Measurements from ENCODE around the gene PCDHGC5. TPM values are rescaled to one million over a fixed set of nuclear protein-coding genes. Genes with fewer than 3 reads are reported as not detected.

The PCDHGC5 gene
- total RNA-seq, 1 donor from 2014 or later = 1.4 TPM

DNA sequence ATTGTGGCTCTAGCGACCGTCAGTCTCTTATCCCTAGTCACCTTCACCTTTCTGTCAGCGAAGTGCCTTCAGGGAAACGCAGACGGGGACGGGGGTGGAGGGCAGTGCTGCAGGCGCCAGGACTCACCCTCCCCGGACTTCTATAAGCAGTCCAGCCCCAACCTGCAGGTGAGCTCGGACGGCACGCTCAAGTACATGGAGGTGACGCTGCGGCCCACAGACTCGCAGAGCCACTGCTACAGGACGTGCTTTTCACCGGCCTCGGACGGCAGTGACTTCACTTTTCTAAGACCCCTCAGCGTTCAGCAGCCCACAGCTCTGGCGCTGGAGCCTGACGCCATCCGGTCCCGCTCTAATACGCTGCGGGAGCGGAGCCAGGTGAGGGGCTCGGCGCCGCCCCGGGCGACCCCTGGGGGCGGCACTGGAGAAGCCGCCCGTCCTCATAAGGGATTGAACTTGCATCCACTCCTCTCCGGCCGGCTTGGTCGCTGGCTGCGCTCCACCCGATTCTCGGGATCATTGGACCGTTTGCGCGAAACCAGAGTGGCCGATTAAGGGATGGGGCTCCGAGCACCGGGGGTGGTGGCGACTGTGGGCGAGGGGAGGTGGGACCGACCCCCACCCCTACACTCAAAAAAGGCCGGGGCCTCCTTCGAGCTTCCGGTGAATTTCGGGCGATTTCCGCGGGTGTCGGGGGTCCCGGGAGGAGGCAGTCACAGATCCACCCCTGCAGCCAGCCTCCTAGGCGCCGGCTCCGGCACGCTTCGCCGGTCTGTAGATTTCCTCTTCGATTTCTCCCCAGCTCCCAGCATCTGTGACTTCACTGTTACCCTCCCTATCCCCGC lies 2.7 kb downstream of the PCDHGC5 start:
- DNase-seq = no peak

DNA sequence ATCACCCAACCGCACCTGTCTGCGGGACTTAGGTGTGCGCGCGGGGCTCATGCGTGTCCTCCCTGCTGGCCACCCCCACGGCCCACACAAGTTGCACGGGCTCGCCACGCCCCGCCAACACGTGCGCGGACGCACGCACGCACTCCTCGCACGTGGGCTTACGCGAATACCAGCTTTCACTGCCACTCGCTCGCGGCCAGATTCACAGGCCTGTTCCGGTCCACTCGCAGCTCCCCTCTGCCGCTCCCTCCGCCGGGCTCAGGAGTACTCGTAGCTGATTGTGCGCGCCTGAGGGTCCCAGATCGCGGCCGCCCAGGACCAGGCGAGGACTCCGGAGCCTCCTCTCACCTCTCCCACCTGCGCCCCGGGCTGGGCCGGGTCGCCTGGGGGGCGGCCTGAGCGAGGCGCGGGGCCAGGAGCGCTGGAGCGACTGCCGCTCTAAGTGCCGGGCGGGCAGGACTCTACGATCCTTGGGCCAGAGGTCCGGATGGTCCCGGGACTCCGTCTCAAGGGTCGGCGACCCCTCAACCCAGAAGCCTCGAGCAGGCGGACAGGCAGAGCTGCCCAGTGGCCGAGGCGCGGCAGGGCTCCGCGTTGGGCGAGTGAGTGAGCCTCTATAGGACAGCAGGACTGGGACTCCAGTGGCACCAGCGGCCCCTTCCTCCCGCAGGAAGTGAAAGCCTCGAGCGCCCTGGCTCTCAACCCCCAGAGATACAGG lies 3.4 kb downstream of the PCDHGC5 start:
- ATAC-seq (peak; percentile 45), DNase-seq (no peak)
- Histone ChIP-seq H3K27ac (no peak overlapping the region), H3K4me1 (peaks cover 31% of the 10 kb centered on the region), H3K9me3 (no peaks in the 10 kb centered on the region), H3K27me3 (peaks cover 12% of the 10 kb centered on the region), H3K4me3 (peak overlapping the region; percentile 4), H3K36me3 (no peaks in the 10 kb centered on the region)
- intact Hi-C loops (cut with DNase I) = no loop called here
- TF ChIP-seq, protein P1, sequence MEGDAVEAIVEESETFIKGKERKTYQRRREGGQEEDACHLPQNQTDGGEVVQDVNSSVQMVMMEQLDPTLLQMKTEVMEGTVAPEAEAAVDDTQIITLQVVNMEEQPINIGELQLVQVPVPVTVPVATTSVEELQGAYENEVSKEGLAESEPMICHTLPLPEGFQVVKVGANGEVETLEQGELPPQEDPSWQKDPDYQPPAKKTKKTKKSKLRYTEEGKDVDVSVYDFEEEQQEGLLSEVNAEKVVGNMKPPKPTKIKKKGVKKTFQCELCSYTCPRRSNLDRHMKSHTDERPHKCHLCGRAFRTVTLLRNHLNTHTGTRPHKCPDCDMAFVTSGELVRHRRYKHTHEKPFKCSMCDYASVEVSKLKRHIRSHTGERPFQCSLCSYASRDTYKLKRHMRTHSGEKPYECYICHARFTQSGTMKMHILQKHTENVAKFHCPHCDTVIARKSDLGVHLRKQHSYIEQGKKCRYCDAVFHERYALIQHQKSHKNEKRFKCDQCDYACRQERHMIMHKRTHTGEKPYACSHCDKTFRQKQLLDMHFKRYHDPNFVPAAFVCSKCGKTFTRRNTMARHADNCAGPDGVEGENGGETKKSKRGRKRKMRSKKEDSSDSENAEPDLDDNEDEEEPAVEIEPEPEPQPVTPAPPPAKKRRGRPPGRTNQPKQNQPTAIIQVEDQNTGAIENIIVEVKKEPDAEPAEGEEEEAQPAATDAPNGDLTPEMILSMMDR (IDR thresholded peaks at IDR 0.05) = no peak

More for the DNA sequence above, 2.7 kb downstream of the PCDHGC5 start:
- Histone ChIP-seq H3K4me3 (peak overlapping the region; percentile 4), H3K27ac (no peak overlapping the region), H3K36me3 (peaks cover 1% of the 10 kb centered on the region), H3K4me1 (peaks cover 31% of the 10 kb centered on the region), H3K9me3 (no peaks in the 10 kb centered on the region), H3K27me3 (peaks cover 12% of the 10 kb centered on the region)
- TF ChIP-seq, protein P1 (IDR thresholded peaks at IDR 0.05) = no peak
- intact Hi-C loops (cut with DNase I) = no loop called here
- ATAC-seq = no peak

DNA sequence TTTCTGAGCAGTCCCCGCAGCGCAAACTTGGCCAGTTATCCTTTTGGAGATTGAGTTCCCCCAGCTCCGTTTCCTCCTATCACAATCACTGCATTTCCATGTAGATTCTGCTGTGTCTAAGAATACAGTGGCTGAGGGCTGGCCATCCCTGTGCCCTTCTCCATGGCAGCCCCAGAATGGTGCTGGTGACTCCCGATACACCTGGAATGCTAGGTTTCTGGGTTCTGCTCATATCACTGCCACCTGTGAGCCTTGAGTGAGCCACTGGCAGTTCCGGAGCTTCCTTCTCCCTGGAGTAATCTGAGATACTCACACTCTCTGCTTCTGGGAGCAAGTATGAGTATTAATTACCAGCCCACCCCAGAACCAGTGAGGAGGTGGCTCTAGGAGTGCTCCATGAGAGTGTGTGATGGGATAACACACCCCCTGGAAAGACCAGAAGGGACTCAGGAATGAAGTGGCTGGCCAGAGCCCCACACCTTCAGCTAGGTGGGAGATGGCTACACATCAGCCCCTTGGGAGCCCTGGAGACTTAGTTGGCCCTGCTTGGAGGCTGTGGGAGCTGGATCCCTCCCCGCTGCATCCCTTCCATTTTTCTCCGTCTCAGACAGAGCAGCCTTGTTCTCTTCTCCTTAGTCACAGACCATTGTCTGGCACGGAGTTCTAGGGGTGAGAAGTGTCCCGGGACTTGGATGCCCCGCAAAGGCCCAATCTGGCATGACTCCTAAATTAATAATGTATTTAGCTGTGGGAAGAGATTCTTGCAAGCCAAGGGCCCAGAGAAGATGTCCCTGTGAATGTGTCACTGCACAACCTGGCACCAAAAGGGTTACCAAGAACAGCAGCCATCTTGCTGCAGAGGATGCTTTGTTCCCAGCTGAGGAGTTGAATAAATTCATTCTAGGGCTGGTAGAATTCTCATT lies 4.9 kb downstream of the PCDHGC5 start:
- intact Hi-C loops (cut with DNase I) = no loop called here
- H3K9me3 ChIP-seq = no peaks in the 10 kb centered on the region
- peaks cover 31% of the 10 kb centered on the region for H3K4me1 ChIP-seq
- TF ChIP-seq, protein P1 (IDR thresholded peaks at IDR 0.05) = no peak
- H3K27me3 ChIP-seq = peaks cover 12% of the 10 kb centered on the region
- ATAC-seq = no peak
- DNase-seq = no peak
- peaks cover 6% of the 10 kb centered on the region for H3K36me3 ChIP-seq
- peak overlapping the region; percentile 17 for H3K27ac ChIP-seq
- H3K4me3 ChIP-seq = no peak overlapping the region

DNA sequence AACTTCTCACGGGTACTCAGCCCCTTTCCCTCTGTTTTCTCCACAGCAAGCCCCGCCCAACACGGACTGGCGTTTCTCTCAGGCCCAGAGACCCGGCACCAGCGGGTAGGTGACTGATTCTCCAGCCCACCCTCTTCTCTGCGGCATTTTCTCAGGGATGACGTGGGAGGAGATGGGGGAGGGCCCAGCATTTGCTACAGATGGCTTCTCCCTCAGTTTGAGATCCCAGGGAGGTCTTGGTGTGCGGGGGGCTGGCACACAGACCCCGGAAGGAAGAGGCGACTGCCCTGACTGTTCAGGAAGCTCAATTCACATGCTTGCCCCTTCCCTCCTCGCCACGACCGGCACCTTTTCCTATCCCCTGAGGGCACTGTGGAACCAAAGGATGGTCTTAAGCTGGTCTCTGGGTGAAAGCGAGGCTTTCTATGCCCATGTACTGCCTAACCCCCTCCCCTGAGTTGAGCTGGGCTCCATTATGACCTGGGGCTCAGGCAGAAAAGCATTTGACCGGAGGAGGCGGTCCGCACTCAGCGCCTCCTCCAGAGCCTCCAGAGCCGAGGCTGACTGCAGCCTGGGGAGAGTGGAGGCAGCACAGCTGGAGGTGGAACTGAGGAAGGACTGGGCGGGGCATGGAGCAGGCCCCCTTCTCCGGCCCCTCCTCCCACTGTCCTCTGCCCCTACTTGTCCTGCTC lies 6.0 kb downstream of the PCDHGC5 start:
- intact Hi-C loops (cut with DNase I) = no loop called here
- TF ChIP-seq, protein P1 (IDR thresholded peaks at IDR 0.05) = no peak
- ATAC-seq (no peak), DNase-seq (no peak)
- H3K36me3 ChIP-seq = peaks cover 6% of the 10 kb centered on the region
- no peak overlapping the region for H3K27ac ChIP-seq
- peaks cover 31% of the 10 kb centered on the region for H3K4me1 ChIP-seq
- no peak overlapping the region for H3K4me3 ChIP-seq
- H3K9me3 ChIP-seq = no peaks in the 10 kb centered on the region
- peaks cover 12% of the 10 kb centered on the region for H3K27me3 ChIP-seq

DNA sequence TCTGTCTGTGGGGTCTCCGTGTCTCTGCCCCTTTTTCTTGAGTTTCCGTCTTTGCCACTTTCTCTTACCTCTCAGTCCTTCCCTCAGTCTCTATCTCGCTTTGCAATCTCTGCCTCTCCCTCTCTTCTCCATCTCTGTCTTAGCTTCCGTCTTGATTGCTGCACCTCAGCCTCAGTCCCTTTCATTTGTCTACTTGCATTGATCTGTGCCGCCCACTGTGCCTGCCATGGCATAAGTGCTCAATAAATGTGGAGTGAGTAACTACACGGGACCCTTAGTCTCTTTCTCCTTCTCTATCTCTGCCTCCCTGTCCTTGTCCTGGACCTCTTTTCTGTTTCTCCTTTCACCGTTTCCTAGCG lies 6.6 kb downstream of the PCDHGC5 start:
- intact Hi-C loops (cut with DNase I) = no loop called here
- no peak for DNase-seq
- Histone ChIP-seq H3K9me3 (no peaks in the 10 kb centered on the region), H3K4me3 (no peak overlapping the region), H3K36me3 (peaks cover 6% of the 10 kb centered on the region), H3K4me1 (peaks cover 31% of the 10 kb centered on the region), H3K27ac (no peak overlapping the region), H3K27me3 (peaks cover 12% of the 10 kb centered on the region)
- TF ChIP-seq, protein P1 (IDR thresholded peaks at IDR 0.05) = no peak
- ATAC-seq = no peak

Data from upper lobe of right lung (tissue), 1 donor.